ENCODE data around the gene PCF11. TPM values are rescaled to one million over a fixed set of nuclear protein-coding genes. Genes with fewer than 3 reads are reported as not detected.

PCF11 gene
- total RNA-seq, 1 experiment from 2014 or later: 46.1 TPM

DNA sequence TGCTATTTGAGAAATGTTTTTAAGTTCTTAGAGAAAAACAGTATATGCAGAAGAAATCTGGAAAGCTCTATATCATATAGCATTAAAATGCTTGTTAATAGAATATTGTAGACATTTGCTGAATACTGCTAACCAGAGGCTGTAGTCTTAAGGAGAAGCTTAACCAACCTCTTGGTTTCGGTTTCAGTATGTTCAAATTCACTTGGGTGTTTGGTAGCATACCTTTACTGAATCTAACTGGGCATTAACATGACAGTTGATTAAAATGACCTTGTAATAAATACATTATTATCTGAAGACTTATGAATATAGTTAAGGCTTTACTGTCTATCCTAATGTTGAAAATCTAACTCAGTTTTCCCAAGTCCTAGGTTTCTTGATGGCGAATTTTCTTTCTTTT is 5.4 kb downstream of the PCF11 start:
- TF ChIP-seq, protein P1, sequence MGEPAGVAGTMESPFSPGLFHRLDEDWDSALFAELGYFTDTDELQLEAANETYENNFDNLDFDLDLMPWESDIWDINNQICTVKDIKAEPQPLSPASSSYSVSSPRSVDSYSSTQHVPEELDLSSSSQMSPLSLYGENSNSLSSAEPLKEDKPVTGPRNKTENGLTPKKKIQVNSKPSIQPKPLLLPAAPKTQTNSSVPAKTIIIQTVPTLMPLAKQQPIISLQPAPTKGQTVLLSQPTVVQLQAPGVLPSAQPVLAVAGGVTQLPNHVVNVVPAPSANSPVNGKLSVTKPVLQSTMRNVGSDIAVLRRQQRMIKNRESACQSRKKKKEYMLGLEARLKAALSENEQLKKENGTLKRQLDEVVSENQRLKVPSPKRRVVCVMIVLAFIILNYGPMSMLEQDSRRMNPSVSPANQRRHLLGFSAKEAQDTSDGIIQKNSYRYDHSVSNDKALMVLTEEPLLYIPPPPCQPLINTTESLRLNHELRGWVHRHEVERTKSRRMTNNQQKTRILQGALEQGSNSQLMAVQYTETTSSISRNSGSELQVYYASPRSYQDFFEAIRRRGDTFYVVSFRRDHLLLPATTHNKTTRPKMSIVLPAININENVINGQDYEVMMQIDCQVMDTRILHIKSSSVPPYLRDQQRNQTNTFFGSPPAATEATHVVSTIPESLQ (CRISPR knock-in tag; IDR thresholded peaks at IDR 0.05): no peak
- TF ChIP-seq, protein P2, sequence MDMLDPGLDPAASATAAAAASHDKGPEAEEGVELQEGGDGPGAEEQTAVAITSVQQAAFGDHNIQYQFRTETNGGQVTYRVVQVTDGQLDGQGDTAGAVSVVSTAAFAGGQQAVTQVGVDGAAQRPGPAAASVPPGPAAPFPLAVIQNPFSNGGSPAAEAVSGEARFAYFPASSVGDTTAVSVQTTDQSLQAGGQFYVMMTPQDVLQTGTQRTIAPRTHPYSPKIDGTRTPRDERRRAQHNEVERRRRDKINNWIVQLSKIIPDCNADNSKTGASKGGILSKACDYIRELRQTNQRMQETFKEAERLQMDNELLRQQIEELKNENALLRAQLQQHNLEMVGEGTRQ (CRISPR knock-in tag; IDR thresholded peaks at IDR 0.05): no peak
- TF ChIP-seq, protein P3, sequence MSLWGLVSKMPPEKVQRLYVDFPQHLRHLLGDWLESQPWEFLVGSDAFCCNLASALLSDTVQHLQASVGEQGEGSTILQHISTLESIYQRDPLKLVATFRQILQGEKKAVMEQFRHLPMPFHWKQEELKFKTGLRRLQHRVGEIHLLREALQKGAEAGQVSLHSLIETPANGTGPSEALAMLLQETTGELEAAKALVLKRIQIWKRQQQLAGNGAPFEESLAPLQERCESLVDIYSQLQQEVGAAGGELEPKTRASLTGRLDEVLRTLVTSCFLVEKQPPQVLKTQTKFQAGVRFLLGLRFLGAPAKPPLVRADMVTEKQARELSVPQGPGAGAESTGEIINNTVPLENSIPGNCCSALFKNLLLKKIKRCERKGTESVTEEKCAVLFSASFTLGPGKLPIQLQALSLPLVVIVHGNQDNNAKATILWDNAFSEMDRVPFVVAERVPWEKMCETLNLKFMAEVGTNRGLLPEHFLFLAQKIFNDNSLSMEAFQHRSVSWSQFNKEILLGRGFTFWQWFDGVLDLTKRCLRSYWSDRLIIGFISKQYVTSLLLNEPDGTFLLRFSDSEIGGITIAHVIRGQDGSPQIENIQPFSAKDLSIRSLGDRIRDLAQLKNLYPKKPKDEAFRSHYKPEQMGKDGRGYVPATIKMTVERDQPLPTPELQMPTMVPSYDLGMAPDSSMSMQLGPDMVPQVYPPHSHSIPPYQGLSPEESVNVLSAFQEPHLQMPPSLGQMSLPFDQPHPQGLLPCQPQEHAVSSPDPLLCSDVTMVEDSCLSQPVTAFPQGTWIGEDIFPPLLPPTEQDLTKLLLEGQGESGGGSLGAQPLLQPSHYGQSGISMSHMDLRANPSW (CRISPR knock-in tag; conservative IDR thresholded peaks at IDR 0.05; ENCODE audit: low read depth): no peak
- TF ChIP-seq GABPB1 (CRISPR knock-in tag; IDR thresholded peaks at IDR 0.05) (no peak), ZNF263 (CRISPR knock-in tag; IDR thresholded peaks at IDR 0.05; ENCODE audit: low read depth) (no peak), NR1H2 (CRISPR knock-in tag; IDR thresholded peaks at IDR 0.05) (no peak)
- TF ChIP-seq, protein P4, sequence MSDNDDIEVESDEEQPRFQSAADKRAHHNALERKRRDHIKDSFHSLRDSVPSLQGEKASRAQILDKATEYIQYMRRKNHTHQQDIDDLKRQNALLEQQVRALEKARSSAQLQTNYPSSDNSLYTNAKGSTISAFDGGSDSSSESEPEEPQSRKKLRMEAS (CRISPR knock-in tag; IDR thresholded peaks at IDR 0.05): no peak
- TF ChIP-seq, protein P5, sequence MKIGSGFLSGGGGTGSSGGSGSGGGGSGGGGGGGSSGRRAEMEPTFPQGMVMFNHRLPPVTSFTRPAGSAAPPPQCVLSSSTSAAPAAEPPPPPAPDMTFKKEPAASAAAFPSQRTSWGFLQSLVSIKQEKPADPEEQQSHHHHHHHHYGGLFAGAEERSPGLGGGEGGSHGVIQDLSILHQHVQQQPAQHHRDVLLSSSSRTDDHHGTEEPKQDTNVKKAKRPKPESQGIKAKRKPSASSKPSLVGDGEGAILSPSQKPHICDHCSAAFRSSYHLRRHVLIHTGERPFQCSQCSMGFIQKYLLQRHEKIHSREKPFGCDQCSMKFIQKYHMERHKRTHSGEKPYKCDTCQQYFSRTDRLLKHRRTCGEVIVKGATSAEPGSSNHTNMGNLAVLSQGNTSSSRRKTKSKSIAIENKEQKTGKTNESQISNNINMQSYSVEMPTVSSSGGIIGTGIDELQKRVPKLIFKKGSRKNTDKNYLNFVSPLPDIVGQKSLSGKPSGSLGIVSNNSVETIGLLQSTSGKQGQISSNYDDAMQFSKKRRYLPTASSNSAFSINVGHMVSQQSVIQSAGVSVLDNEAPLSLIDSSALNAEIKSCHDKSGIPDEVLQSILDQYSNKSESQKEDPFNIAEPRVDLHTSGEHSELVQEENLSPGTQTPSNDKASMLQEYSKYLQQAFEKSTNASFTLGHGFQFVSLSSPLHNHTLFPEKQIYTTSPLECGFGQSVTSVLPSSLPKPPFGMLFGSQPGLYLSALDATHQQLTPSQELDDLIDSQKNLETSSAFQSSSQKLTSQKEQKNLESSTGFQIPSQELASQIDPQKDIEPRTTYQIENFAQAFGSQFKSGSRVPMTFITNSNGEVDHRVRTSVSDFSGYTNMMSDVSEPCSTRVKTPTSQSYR (CRISPR knock-in tag; IDR thresholded peaks at IDR 0.05): no peak
- ATAC-seq: no peak
- peaks cover 47% of the 10 kb centered on the region for H3K36me3 Mint-ChIP-seq
- H3K4me1 Mint-ChIP-seq: peaks cover 29% of the 10 kb centered on the region
- DNase-seq (ENCODE audit: low spot score): no peak
- no peaks in the 10 kb centered on the region for H3K9me3 Mint-ChIP-seq
- H3K27ac Mint-ChIP-seq: peak overlapping the region; percentile 90
- no peaks in the 10 kb centered on the region for H3K27me3 Mint-ChIP-seq (ENCODE audit: low read depth)
- ChIA-PET CTCF (no interaction called here), POLR2A (no interaction called here)
- no peak overlapping the region for H3K4me3 Mint-ChIP-seq

DNA sequence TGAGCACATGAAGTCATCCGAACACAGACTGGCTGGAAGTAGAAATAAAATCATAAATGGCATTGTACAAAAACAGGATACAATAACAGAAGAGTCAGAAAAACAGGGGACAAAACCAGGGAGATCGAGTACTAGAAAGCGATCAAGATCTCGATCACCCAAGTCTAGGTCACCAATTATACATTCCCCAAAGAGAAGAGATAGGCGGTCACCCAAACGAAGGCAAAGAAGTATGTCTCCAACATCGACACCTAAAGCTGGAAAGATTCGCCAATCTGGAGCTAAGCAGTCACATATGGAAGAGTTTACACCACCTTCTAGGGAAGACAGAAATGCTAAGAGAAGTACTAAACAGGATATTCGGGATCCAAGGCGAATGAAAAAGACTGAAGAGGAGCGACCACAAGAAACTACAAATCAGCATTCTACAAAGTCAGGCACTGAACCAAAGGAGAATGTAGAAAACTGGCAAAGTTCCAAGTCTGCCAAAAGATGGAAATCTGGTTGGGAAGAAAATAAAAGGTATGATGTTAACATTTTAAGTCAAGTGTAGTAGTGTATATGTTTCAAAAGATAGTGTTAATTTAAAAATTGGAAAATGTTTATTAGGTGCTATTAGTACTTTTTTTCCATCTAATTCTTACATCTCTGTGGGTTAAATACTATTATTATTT is 9.4 kb downstream of the PCF11 start:
- ChIA-PET CTCF (no interaction called here), POLR2A (no interaction called here)
- no peaks in the 10 kb centered on the region for H3K27me3 Mint-ChIP-seq (ENCODE audit: low read depth)
- H3K4me3 Mint-ChIP-seq: no peak overlapping the region
- 0 out of 2 replicates have a peak, but pooled peaks cover 4% of the 10 kb centered on the region for H3K9me3 Mint-ChIP-seq
- peak overlapping the region; percentile 0; the same call in 1 of the 2 replicates for H3K27ac Mint-ChIP-seq
- peaks cover 64% of the 10 kb centered on the region for H3K36me3 Mint-ChIP-seq
- ATAC-seq (no peak), DNase-seq (ENCODE audit: low spot score) (no peak)
- H3K4me1 Mint-ChIP-seq: peaks cover 18% of the 10 kb centered on the region
- TF ChIP-seq, protein P5 (CRISPR knock-in tag; IDR thresholded peaks at IDR 0.05): no peak
- TF ChIP-seq, protein P6, sequence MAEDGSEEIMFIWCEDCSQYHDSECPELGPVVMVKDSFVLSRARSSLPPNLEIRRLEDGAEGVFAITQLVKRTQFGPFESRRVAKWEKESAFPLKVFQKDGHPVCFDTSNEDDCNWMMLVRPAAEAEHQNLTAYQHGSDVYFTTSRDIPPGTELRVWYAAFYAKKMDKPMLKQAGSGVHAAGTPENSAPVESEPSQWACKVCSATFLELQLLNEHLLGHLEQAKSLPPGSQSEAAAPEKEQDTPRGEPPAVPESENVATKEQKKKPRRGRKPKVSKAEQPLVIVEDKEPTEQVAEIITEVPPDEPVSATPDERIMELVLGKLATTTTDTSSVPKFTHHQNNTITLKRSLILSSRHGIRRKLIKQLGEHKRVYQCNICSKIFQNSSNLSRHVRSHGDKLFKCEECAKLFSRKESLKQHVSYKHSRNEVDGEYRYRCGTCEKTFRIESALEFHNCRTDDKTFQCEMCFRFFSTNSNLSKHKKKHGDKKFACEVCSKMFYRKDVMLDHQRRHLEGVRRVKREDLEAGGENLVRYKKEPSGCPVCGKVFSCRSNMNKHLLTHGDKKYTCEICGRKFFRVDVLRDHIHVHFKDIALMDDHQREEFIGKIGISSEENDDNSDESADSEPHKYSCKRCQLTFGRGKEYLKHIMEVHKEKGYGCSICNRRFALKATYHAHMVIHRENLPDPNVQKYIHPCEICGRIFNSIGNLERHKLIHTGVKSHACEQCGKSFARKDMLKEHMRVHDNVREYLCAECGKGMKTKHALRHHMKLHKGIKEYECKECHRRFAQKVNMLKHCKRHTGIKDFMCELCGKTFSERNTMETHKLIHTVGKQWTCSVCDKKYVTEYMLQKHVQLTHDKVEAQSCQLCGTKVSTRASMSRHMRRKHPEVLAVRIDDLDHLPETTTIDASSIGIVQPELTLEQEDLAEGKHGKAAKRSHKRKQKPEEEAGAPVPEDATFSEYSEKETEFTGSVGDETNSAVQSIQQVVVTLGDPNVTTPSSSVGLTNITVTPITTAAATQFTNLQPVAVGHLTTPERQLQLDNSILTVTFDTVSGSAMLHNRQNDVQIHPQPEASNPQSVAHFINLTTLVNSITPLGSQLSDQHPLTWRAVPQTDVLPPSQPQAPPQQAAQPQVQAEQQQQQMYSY (CRISPR knock-in tag; IDR thresholded peaks at IDR 0.05): no peak
- TF ChIP-seq SP1 (CRISPR knock-in tag; conservative IDR thresholded peaks at IDR 0.05) (no peak), HMGA2 (CRISPR knock-in tag; IDR thresholded peaks at IDR 0.05) (no peak), EMX1 (CRISPR knock-in tag; IDR thresholded peaks at IDR 0.05) (no peak), OVOL2 (CRISPR knock-in tag; IDR thresholded peaks at IDR 0.05; ENCODE audit: borderline replicate concordance) (no peak)
- TF ChIP-seq, protein P7, sequence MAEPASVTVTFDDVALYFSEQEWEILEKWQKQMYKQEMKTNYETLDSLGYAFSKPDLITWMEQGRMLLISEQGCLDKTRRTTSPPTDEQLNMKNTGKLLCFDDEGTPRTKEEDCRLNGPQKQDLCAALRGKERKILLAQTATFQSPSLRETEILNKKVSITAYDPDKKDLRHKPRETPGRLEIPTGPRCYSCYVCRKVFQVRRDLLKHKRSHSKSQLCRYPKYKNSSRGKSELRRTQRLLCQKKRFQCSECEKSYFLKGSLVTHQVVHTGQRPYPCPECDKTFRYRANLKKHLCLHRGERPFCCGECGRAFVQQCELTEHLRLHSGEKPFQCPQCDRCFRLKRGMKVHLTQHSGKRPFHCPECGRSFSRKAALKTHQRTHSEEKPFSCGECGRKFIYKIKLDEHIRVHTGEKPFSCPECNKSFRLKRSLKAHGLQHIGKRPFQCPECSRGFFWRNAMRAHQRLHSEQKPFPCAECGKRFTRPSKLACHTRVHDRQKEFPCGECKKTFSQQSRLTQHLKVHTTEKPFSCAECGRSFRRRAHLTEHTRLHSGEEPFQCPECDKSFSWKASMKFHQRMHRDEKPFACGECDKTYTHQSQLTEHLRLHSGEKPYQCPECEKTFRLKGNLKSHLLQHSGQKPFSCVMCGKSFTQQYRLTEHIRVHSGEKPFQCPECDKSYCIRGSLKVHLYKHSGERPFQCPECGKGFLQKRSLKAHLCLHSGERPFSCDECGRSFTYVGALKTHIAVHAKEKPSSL (CRISPR knock-in tag; conservative IDR thresholded peaks at IDR 0.05): no peak
